Common myeloid progenitor, CD34-positive (primary cell): ENCODE data around the gene POLE2.
"Not testable (repeated sequence)": the region's sequence is repeated elsewhere in the genome, so short reads cannot be mapped to it uniquely, and the experiment has no call there.

Source experiments
- CTCF ChIA-PET: fragments of 350-600 bp; sonication (Branson Sonifier 250); formaldehyde crosslinking; loops from one replicate; lab custom pipeline; 2021; ENCODE audit warnings: antibody characterized with exemption; lab: Charles Lee
- POLR2A ChIA-PET: fragments of 350-600 bp; sonication (Branson Sonifier 250); formaldehyde crosslinking; loops from one replicate; lab custom pipeline; 2021; ENCODE audit warnings: antibody characterized with exemption; lab: Charles Lee
- DNase-seq, 3 donors: peaks; one replicate each; pipeline versions ENCODE4 v3.0.0 to v3.0.0-alpha.2; 2013
- H3K27ac ChIP-seq, 2 experiments: 1 replicate in 1 of 2; 2 replicates in 1 of 2; pipeline ENCODE4 v1.7.0; 2013; ENCODE audit warnings: inconsistent platforms in 2 of 2, low read length in 2 of 2, mild to moderate bottlenecking in 2 of 2, low read depth in 1 of 2, moderate library complexity in 1 of 2; ENCODE audit not compliant: severe bottlenecking in 2 of 2, insufficient read depth in 1 of 2, poor library complexity in 1 of 2
- H3K27me3 ChIP-seq, 5 experiments: replicated peaks in 2 of 5; 1 replicate in 3 of 5; 2 replicates in 2 of 5; pipeline versions ENCODE4 v1.6.1 to v1.7.0; 2013; ENCODE audit warnings: low read length in 4 of 5, mild to moderate bottlenecking in 2 of 5, moderate library complexity in 2 of 5, inconsistent platforms in 1 of 5; ENCODE audit not compliant: insufficient read depth in 5 of 5, control insufficient read depth in 4 of 5
- H3K36me3 ChIP-seq, 4 experiments: 1 replicate in 2 of 4; 2 replicates in 2 of 4; pipeline versions ENCODE4 v1.6.1 to v1.7.0; 2013; ENCODE audit warnings: low read length in 3 of 4, control low read depth in 1 of 4, mild to moderate bottlenecking in 1 of 4; ENCODE audit not compliant: control insufficient read depth in 4 of 4, insufficient read depth in 4 of 4
- H3K4me1 ChIP-seq, 4 experiments: 1 replicate in 3 of 4; 2 replicates in 1 of 4; pipeline versions ENCODE4 v1.6.1 to v1.7.1; 2013; ENCODE audit warnings: low read length in 3 of 4, mild to moderate bottlenecking in 3 of 4, control low read depth in 1 of 4, inconsistent platforms in 1 of 4, moderate library complexity in 1 of 4; ENCODE audit not compliant: control insufficient read depth in 4 of 4, insufficient read depth in 4 of 4; ENCODE audit errors: control extremely low read depth in 1 of 4
- H3K4me3 ChIP-seq, 7 experiments: 1 replicate in 4 of 7; 2 replicates in 3 of 7; pipeline versions ENCODE4 v1.5.1 to v1.7.0; 2013; ENCODE audit warnings: mild to moderate bottlenecking in 7 of 7, low read length in 6 of 7, moderate library complexity in 6 of 7, inconsistent platforms in 2 of 7, low read depth in 2 of 7, control low read depth in 1 of 7; ENCODE audit not compliant: insufficient read depth in 4 of 7, control insufficient read depth in 1 of 7; ENCODE audit errors: extremely low read depth in 1 of 7
- H3K9me3 ChIP-seq, 5 experiments: 1 replicate in 4 of 5; 2 replicates in 1 of 5; pipeline versions ENCODE4 v1.6.1 to v1.7.1; 2013; ENCODE audit warnings: low read length in 4 of 5, mild to moderate bottlenecking in 2 of 5, inconsistent platforms in 1 of 5, low read depth in 1 of 5, moderate library complexity in 1 of 5; ENCODE audit not compliant: control insufficient read depth in 4 of 5, insufficient read depth in 2 of 5; ENCODE audit errors: control extremely low read depth in 1 of 5
- WGBS: methylation state at CpG from one replicate; pipeline ENCODE4 v1.1.5; 2013; ENCODE audit not compliant: insufficient coverage; 5-methylcytosine and 5-hydroxymethylcytosine counted together

POLE2 gene

GRCh38 chr14:49677643-49678042, 10.4 kb downstream of the POLE2 start:
- CTCF ChIA-PET, result interaction anchor here (1.1 kb wide), 1 partner anchor 10 kb away, joined by 3 read pairs; no protein-coding TSS in a partner anchor
- peak in 2 of 3 donors; percentile 13 to 25 for DNase-seq
- H3K4me1 ChIP-seq, result no peaks in the 10 kb centered on the region
- POLR2A ChIA-PET, result interaction anchor here (1.1 kb wide), 1 partner anchor 11 kb away, joined by 3 read pairs; the partner anchor contains the start of gene POLE2
- peaks cover 6 to 59% (median 20%) of the 10 kb centered on the region in 4 experiments for H3K36me3 ChIP-seq
- no peak overlapping the region for H3K4me3 ChIP-seq
- H3K27ac ChIP-seq, result no peak overlapping the region
- no peaks in the 10 kb centered on the region for H3K27me3 ChIP-seq
- no peaks in the 10 kb centered on the region for H3K9me3 ChIP-seq
- WGBS, result 100% methylated on average over 3 of the region's 4 CpGs

GRCh38 chr14:49673586-49673985, 14.4 kb downstream of the POLE2 start:
- Histone ChIP-seq H3K27me3 (no peaks in the 10 kb centered on the region), H3K4me1 (no peaks in the 10 kb centered on the region), H3K9me3 (no peaks in the 10 kb centered on the region), H3K27ac (no peak overlapping the region), H3K4me3 (no peak overlapping the region), H3K36me3 (peaks cover 6 to 58% (median 19%) of the 10 kb centered on the region in 4 experiments)
- ChIA-PET POLR2A (no interaction called here), CTCF (no interaction called here)
- WGBS, result no CpG with 5 or more reads among the region's 2 CpGs
- no peak for DNase-seq

- H3K9me3 ChIP-seq, result no peaks in the 10 kb centered on the region
- H3K27me3 ChIP-seq, result no peaks in the 10 kb centered on the region
- H3K27ac ChIP-seq, result no peak overlapping the region
- ChIA-PET POLR2A (no interaction called here), CTCF (no interaction called here)
- no peaks in the 10 kb centered on the region for H3K4me1 ChIP-seq
- peaks cover 0 to 51% (median 10%) of the 10 kb centered on the region in 4 experiments for H3K36me3 ChIP-seq
- DNase-seq, result no peak
- no peak overlapping the region for H3K4me3 ChIP-seq
Measured at GRCh38 chr14:49670475-49670874, 17.5 kb downstream of the POLE2 start.

DNA sequence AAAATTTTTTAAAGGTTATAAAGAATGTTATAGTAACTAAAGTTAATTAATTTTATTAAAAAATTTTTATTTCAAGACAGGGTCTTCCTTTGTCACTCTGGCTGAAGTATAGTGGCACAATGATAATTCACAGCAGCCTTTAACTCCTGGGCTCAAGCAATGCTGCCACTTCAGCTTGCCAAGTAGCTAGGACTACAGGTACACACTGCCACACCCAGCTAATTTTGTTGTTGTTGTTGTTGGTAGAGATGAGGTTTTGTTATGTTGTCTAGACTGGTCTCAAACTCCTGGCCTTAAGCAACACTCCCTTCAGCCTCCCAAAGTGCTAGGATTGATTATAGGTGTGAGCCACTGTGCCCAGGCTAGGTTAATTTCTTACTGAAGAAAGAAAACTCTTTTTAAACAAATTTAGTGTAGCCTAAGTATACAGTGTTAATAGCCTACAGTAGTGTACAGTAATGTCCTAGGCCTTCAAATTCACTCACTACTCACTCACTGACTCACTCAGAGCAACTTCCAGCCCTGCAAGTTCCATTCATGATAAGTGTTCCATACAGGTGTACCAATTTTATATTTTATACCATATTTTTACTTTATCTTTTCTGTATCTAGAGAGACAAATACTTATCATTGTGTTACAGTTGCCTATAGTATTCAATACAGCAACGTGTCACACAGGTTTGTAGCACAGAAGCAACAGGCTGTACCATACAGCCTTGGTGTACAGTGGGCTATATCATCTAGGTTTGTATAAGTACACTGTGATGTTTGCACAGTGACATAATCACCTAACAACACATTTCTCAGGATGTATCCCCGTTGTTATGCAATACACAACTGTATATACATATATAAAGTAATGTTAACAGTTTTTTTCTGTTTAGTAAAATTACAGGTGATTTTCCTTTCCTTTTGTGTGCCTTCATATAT, 28.2 kb downstream of the POLE2 start:
- no peaks in the 10 kb centered on the region for H3K9me3 ChIP-seq
- DNase-seq, result no peak
- ChIA-PET CTCF (interaction anchor here (1.1 to 1.2 kb wide), 3 partner anchors 15 to 25 kb away, joined by 5 read pairs; partner anchors contain the start of gene DNAAF2), POLR2A (no interaction called here)
- no peaks in the 10 kb centered on the region for H3K4me1 ChIP-seq
- H3K4me3 ChIP-seq, result no peak overlapping the region
- no CpG with 5 or more reads among the region's 2 CpGs for WGBS
- H3K27me3 ChIP-seq, result no peaks in the 10 kb centered on the region
- H3K36me3 ChIP-seq, result peaks cover 0 to 11% (median 6%) of the 10 kb centered on the region in 4 experiments
- H3K27ac ChIP-seq, result no peak overlapping the region

GRCh38 chr14:49657500-49657899, 30.5 kb downstream of the POLE2 start:
- peaks cover 0 to 13% (median 9%) of the 10 kb centered on the region in 4 experiments for H3K36me3 ChIP-seq
- H3K27ac ChIP-seq, H3K4me3 ChIP-seq, CTCF ChIA-PET, POLR2A ChIA-PET, DNase-seq, H3K4me1 ChIP-seq, H3K27me3 ChIP-seq, H3K9me3 ChIP-seq: not testable (repeated sequence)
- WGBS, result 100% methylated on average over 2 of the region's 6 CpGs

- POLR2A ChIA-PET, result no interaction called here
- H3K4me1 ChIP-seq, result no peaks in the 10 kb centered on the region
- CTCF ChIA-PET, result interaction anchor here (0.6 to 1.4 kb wide), 3 partner anchors 13 to 77 kb away, joined by 3 to 5 read pairs (median 3); no protein-coding TSS in a partner anchor
- DNase-seq, result no peak
- no peaks in the 10 kb centered on the region for H3K9me3 ChIP-seq
- peaks cover 0 to 25% (median 12%) of the 10 kb centered on the region in 4 experiments for H3K36me3 ChIP-seq
- H3K27ac ChIP-seq, result no peak overlapping the region
- WGBS, result no CpG with 5 or more reads among the region's 3 CpGs
- H3K4me3 ChIP-seq, result no peak overlapping the region
- no peaks in the 10 kb centered on the region for H3K27me3 ChIP-seq
Measured at GRCh38 chr14:49654511-49654910, 33.5 kb downstream of the POLE2 start.

DNA sequence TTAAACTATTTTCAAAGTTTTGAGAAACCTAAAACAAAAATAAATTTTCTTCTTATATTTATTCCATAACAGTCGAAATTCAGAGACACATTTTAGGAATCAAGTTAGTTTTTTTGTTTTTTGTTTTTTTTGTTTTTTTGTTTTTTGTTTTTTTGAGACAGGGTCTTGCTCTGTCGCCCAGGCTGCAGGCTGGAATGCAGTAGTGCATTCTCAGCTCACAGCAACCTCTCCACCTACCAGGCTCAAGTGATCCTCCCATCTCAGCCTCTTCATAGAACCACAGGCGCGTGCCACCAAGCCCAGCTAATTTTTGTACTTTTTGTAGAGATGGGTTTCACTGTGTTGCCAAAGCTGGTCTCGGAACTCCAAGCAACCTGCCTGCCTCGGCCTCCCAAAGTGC, 34.5 kb downstream of the POLE2 start:
- Histone ChIP-seq H3K9me3 (no peaks in the 10 kb centered on the region), H3K27me3 (no peaks in the 10 kb centered on the region), H3K36me3 (peaks cover 0 to 27% (median 14%) of the 10 kb centered on the region in 4 experiments), H3K4me3 (no peak overlapping the region), H3K27ac (no peak overlapping the region), H3K4me1 (no peaks in the 10 kb centered on the region)
- DNase-seq, result no peak
- ChIA-PET POLR2A (no interaction called here), CTCF (interaction anchor here (1.4 kb wide), 1 partner anchor 12 kb away, joined by 5 read pairs; no protein-coding TSS in a partner anchor)
- WGBS, result no CpG with 5 or more reads among the region's 6 CpGs
